Sigmoid colon (tissue), 7 donors: ENCODE data around the gene TAF12. TPM values are rescaled to one million over a fixed set of nuclear protein-coding genes. Genes with fewer than 3 reads are reported as not detected.
"Not testable (repeated sequence)": the region's sequence is repeated elsewhere in the genome, so short reads cannot be mapped to it uniquely, and the experiment has no call there.

ENCODE experiments used
- DNase-seq: peaks from one replicate; pipeline ENCODE4 v3.0.0-alpha.2; 2019
- H3K27ac ChIP-seq, 4 donors: fragments of 200-600 bp; sonication (generic); one replicate each; pipeline ENCODE4 v1.5.1; 2016 to 2019; ENCODE audit warnings: mild to moderate bottlenecking in 1 of 4
- H3K27me3 ChIP-seq, 3 donors: fragments of 200-600 bp; sonication (generic); one replicate each; pipeline ENCODE4 v1.5.1; 2019; ENCODE audit warnings: mild to moderate bottlenecking in 1 of 3
- H3K36me3 ChIP-seq, 4 donors: fragments of 200-600 bp; sonication (generic); one replicate each; pipeline ENCODE4 v1.5.1; 2016 to 2019
- H3K4me1 ChIP-seq, 4 donors: fragments of 200-600 bp; sonication (generic); one replicate each; pipeline ENCODE4 v1.5.1; 2017 to 2019
- H3K4me3 ChIP-seq, 4 donors: fragments of 200-600 bp; sonication (generic); one replicate each; pipeline ENCODE4 v1.5.1; 2017 to 2019; ENCODE audit warnings: mild to moderate bottlenecking in 2 of 4, moderate library complexity in 1 of 4
- H3K9me3 ChIP-seq, 4 donors: fragments of 200-600 bp in 3 of 4; sonication (generic) in 3 of 4; one replicate each; pipeline versions ENCODE4 v1.5.1 to v1.6.1; 2013 to 2019
- CTCF ChIP-seq, 4 experiments: fragments of 450-650 bp in 3 of 4; fragments of 200-600 bp in 1 of 4; IDR thresholded peaks; one replicate each; pipeline ENCODE4 v1.5.1; 2016 to 2019; ENCODE audit warnings: antibody characterized with exemption in 4 of 4, mild to moderate bottlenecking in 3 of 4, moderate library complexity in 2 of 4
- EP300 ChIP-seq, 4 donors: sonication (generic); formaldehyde crosslinking; IDR thresholded peaks; one replicate each; pipeline ENCODE4 v1.6.1; 2017; ENCODE audit warnings: antibody characterized with exemption in 4 of 4
- POLR2A ChIP-seq, 2 donors: fragments of 450-650 bp; IDR thresholded peaks; one replicate each; pipeline ENCODE4 v1.6.1; 2016; ENCODE audit warnings: antibody characterized with exemption in 2 of 2, mild to moderate bottlenecking in 2 of 2, moderate library complexity in 2 of 2
- POLR2AphosphoS5 ChIP-seq, 4 donors: sonication (generic); formaldehyde crosslinking; IDR thresholded peaks; one replicate each; pipeline ENCODE4 v1.6.1; 2017; ENCODE audit warnings: antibody characterized with exemption in 4 of 4
- WGBS, 2 donors: extraction: QIAGEN DNeasy Blood & Tissue Kit; methylation state at CpG; one replicate each; pipeline ENCODE4 v1.1.7; 2013; 5-methylcytosine and 5-hydroxymethylcytosine counted together
- intact Hi-C: fragments of 100-400 bp; cut with DNase I; formaldehyde crosslinking; loops from one replicate; pipeline ENCODE4 v1.15.1; 2023
- polyA plus RNA-seq, 3 donors: library from polyadenylated mRNA; stranded (reverse); fragments of 200-250 nt; gene quantifications; one replicate each; pipeline ENCODE4 v1.2.3, GENCODE V29; 2013
- total RNA-seq, 4 donors: library from RNA; depleted of rRNA; stranded (reverse); fragments of >200 nt; gene quantifications; one replicate each; pipeline ENCODE4 v1.1.0, GENCODE V29; 2016
- donor health status: healthy with polysubstance abuse.
- donor health status: Bipolar disorder and iron deficiency.
- donor health status: healthy.

TAF12 gene
- total and polyA plus RNA-seq, 7 donors: 16.8 to 27.5 (median 20.4) TPM

- no peaks in the 10 kb centered on the region for H3K9me3 ChIP-seq
- 1% methylated on average over 28 of the region's 28 CpGs for WGBS, 2 donors
- peak; percentile 95 for DNase-seq
- peak; percentile 99 to 100 (median 100) for TF ChIP-seq POLR2AphosphoS5 (IDR thresholded peaks at IDR 0.05)
- peak; percentile 99 to 100 for TF ChIP-seq POLR2A (IDR thresholded peaks at IDR 0.05)
- peak in 1 of 4 experiments; percentile 26 for TF ChIP-seq CTCF (IDR thresholded peaks at IDR 0.05)
- TF ChIP-seq EP300 (IDR thresholded peaks at IDR 0.05): peak in 1 of 4 donors; percentile 22
- peaks cover 0 to 27% (median 21%) of the 10 kb centered on the region in 4 donors for H3K4me1 ChIP-seq
- no peaks in the 10 kb centered on the region for H3K36me3 ChIP-seq
- intact Hi-C loops: loop anchor here (1.0 to 10.0 kb wide), 3 partner anchors 20 to 536 kb away; partner anchors contain the start of genes GMEB1, RCC1 and SRSF4
- no peaks in the 10 kb centered on the region for H3K27me3 ChIP-seq
- peak within 1 kb of the TSS; percentile 18 to 48 (median 46) for H3K4me3 ChIP-seq
- H3K27ac ChIP-seq: peak within 1 kb of the TSS; percentile 86 to 93 (median 90)
Observed at GRCh38 chr1:28648474-28649198, 5.8 kb upstream of the TAF12 start, which contains the start of gene RNU11. TSS of gene RNU11 (plus strand) at chr1:28648600.

DNA sequence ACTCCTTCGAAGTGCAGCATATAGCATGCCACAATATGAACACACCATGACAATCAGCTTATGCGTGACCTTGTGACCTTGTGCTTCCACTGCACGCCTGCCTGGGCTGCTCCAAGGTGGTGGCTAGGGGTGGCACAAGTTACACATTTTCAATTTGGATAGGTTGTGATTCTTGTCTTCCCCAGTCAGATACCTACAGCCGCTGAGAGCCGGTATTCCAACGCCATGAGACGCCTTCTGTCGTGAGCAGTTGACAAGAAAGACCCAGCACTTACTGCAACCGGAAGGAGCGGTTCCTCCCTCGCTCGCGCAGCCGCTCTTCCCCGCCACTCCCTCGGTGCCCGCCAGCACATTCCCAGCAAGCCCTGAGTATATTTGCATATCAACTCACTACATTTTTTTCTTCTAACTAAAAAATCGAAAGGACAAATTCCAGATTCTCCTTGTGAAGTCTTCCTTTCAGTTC, 5.2 kb upstream of the TAF12 start:
- peak; percentile 97 for DNase-seq
- Histone ChIP-seq H3K27ac (peak overlapping the region; percentile 86 to 93 (median 90)), H3K4me1 (peaks cover 0 to 27% (median 23%) of the 10 kb centered on the region in 4 donors), H3K9me3 (no peaks in the 10 kb centered on the region), H3K36me3 (no peaks in the 10 kb centered on the region), H3K4me3 (peak overlapping the region; percentile 18 to 48 (median 46)), H3K27me3 (no peaks in the 10 kb centered on the region)
- intact Hi-C loops: loop anchor here (1.0 to 10.0 kb wide), 3 partner anchors 20 to 537 kb away; partner anchors contain the start of genes GMEB1, RCC1 and SRSF4
- TF ChIP-seq POLR2A (IDR thresholded peaks at IDR 0.05): no peak
- no peak for TF ChIP-seq EP300 (IDR thresholded peaks at IDR 0.05)
- TF ChIP-seq POLR2AphosphoS5 (IDR thresholded peaks at IDR 0.05): no peak
- TF ChIP-seq CTCF (IDR thresholded peaks at IDR 0.05): no peak
- 2% methylated on average over 18 of the region's 18 CpGs for WGBS, 2 donors

GRCh38 chr1:28646040-28646439, 3.2 kb upstream of the TAF12 start:
- peak; percentile 13 for DNase-seq
- no peak overlapping the region for H3K27ac ChIP-seq
- H3K36me3 ChIP-seq: no peaks in the 10 kb centered on the region
- no peaks in the 10 kb centered on the region for H3K9me3 ChIP-seq
- no peaks in the 10 kb centered on the region for H3K27me3 ChIP-seq
- no peak overlapping the region for H3K4me3 ChIP-seq
- peaks cover 0 to 39% (median 34%) of the 10 kb centered on the region in 4 donors for H3K4me1 ChIP-seq
- 92 to 94% methylated on average over 1 of the region's 1 CpG for WGBS, 2 donors
- TF ChIP-seq CTCF (IDR thresholded peaks at IDR 0.05): no peak
- TF ChIP-seq EP300 (IDR thresholded peaks at IDR 0.05): no peak
- TF ChIP-seq POLR2A (IDR thresholded peaks at IDR 0.05): no peak
- TF ChIP-seq POLR2AphosphoS5 (IDR thresholded peaks at IDR 0.05): no peak
- intact Hi-C loops: loop anchor here (5.0 to 10.0 kb wide), 2 partner anchors 139 to 539 kb away; partner anchors contain the start of genes RCC1 and SRSF4

DNA sequence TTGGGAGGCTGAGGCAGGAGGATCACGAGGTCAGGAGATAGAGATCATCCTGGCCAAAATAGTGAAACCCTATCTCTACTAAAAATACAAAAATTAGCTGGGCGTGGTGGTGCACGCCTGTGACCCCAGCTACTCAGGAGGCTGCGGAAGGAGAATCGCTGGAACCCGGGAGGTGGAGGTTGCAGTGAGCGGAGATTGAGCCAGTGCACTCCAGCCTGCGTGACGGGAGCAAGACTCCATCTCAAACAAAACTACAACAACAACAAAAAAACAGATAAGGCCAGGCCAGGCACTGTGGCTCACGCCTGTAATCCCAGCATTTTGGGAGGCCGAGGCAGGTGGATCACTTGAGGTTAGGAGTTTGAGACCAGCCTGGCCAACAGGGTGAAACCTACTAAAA, 2.5 kb upstream of the TAF12 start:
- intact Hi-C loops: loop anchor here (5.0 to 10.0 kb wide), 2 partner anchors 138 to 539 kb away; partner anchors contain the start of genes RCC1 and SRSF4
- WGBS, 2 donors: 96 to 98% methylated on average over 11 of the region's 11 CpGs
- DNase-seq, H3K27ac ChIP-seq, H3K27me3 ChIP-seq, H3K36me3 ChIP-seq, H3K4me3 ChIP-seq, H3K9me3 ChIP-seq: not testable (repeated sequence)
- H3K4me1 ChIP-seq: peaks cover 0 to 45% (median 37%) of the 10 kb centered on the region in 4 donors

- Histone ChIP-seq H3K36me3 (no peaks in the 10 kb centered on the region), H3K27me3 (no peaks in the 10 kb centered on the region), H3K9me3 (no peaks in the 10 kb centered on the region), H3K4me1 (peaks cover 0 to 48% (median 39%) of the 10 kb centered on the region in 4 donors), H3K4me3 (peak overlapping the region in 1 of 4 donors; percentile 68), H3K27ac (peak overlapping the region; percentile 85 to 95 (median 92))
- intact Hi-C loops: loop anchor here (5.0 to 10.0 kb wide), 3 partner anchors 62 to 540 kb away; partner anchors contain the start of gene SRSF4
- WGBS, 2 donors: 81 to 97% methylated on average over 3 of the region's 3 CpGs
- TF ChIP-seq POLR2A (IDR thresholded peaks at IDR 0.05) (no peak), CTCF (IDR thresholded peaks at IDR 0.05) (no peak), EP300 (IDR thresholded peaks at IDR 0.05) (no peak), POLR2AphosphoS5 (IDR thresholded peaks at IDR 0.05) (no peak)
- DNase-seq: no peak
Observed at GRCh38 chr1:28644494-28644893, 1.6 kb upstream of the TAF12 start.
